Aorta (tissue), 5 donors: ENCODE measurements around the gene HRCT1. TPM values are rescaled to one million over a fixed set of nuclear protein-coding genes. Genes with fewer than 3 reads are reported as not detected.

ENCODE experiments used
- ATAC-seq: fragments of 200-7000 bp; cut with Tn5 transposase; one replicate; pipeline ENCODE4 v1.9.1; 2022; ENCODE audit warnings: moderate library complexity; ENCODE audit not compliant: low FRiP score
- DNase-seq, 2 donors: peaks; one replicate each; pipeline ENCODE4 v3.0.0-alpha.2; 2020
- H3K27ac ChIP-seq, 2 donors: one replicate each; pipeline ENCODE4 v1.5.1; 2013; ENCODE audit warnings: low read length in 2 of 2, mild to moderate bottlenecking in 2 of 2, moderate library complexity in 2 of 2, control low read depth in 1 of 2, inconsistent platforms in 1 of 2, low read depth in 1 of 2
- H3K27me3 ChIP-seq, 2 donors: one replicate each; pipeline ENCODE4 v1.6.1; 2013; ENCODE audit warnings: control low read depth in 1 of 2, low read length in 1 of 2, mild to moderate bottlenecking in 1 of 2, moderate library complexity in 1 of 2; ENCODE audit not compliant: insufficient read depth in 2 of 2, control insufficient read depth in 1 of 2
- H3K36me3 ChIP-seq, 2 donors: one replicate each; pipeline ENCODE4 v1.6.1; 2013; ENCODE audit warnings: control low read depth in 1 of 2, low read length in 1 of 2, mild to moderate bottlenecking in 1 of 2; ENCODE audit not compliant: insufficient read depth in 2 of 2, control insufficient read depth in 1 of 2
- H3K4me1 ChIP-seq, 2 donors: one replicate each; pipeline ENCODE4 v1.6.1; 2013; ENCODE audit warnings: low read length in 2 of 2, control low read depth in 1 of 2, mild to moderate bottlenecking in 1 of 2, moderate library complexity in 1 of 2; ENCODE audit not compliant: insufficient read depth in 2 of 2, control insufficient read depth in 1 of 2
- H3K4me3 ChIP-seq, 2 donors: one replicate each; pipeline ENCODE4 v1.5.1; 2013; ENCODE audit warnings: low read length in 2 of 2, control low read depth in 1 of 2, mild to moderate bottlenecking in 1 of 2
- H3K9me3 ChIP-seq: one replicate; pipeline ENCODE4 v1.6.1; 2013; ENCODE audit warnings: mild to moderate bottlenecking, low read length; ENCODE audit not compliant: control insufficient read depth
- WGBS, 2 donors: extraction: QIAGEN DNeasy Blood & Tissue Kit; methylation state at CpG; one replicate each; pipeline ENCODE4 v1.1.7; 2013; 5-methylcytosine and 5-hydroxymethylcytosine counted together
- intact Hi-C, 2 donors: fragments of 100-400 bp; cut with DNase I; formaldehyde crosslinking; loops; one replicate each; pipeline versions ENCODE4 v1.14.2 to v1.15.0; 2022
- long read RNA-seq, 2 donors: library from polyadenylated mRNA; unstranded; transcript quantifications; one replicate each; pipeline ENCODE4 v2.0.0, GENCODE V29; 2020 to 2021
- polyA plus RNA-seq, 2 donors: library from polyadenylated mRNA; stranded (reverse); fragments of 200-250 nt; gene quantifications; one replicate each; pipeline ENCODE4 v1.2.3, GENCODE V29; 2013
- total RNA-seq, 2 donors: library from RNA; stranded (reverse); fragmentation: NEBNext Ultra II Directional; extraction: Animal tissue kit (Norgen Biotek cat#: 25700); gene quantifications; one replicate each; pipeline ENCODE4 v1.2.1, GENCODE V29; 2021
- donor health status: healthy with polysubstance abuse.
- donor health status: Bipolar disorder and iron deficiency.
- donor health status: DM: no; HTN: no; CAD: no.
- donor health status: DM: no; HTN: no; CAD: no.
- donor health status: DM: yes; HTN: yes; CAD: no.

Gene HRCT1
- total RNA-seq (10 to 100 TPM; 14.2 to 23.1 TPM), polyA plus RNA-seq (10 to 100 TPM; 17.4 to 25.7 TPM)
- long read RNA-seq, donor 1, result 0 reads
- long read RNA-seq, donor 2, transcript HRCT1-201 (1 exons, 950 nt), result major isoform, 5 of 5 reads
- long read RNA-seq, donor 2, partial matches to known transcripts, result 0 of 5 reads
- long read RNA-seq, donor 2, other reads (novel, unspliced or antisense), result 0 of 5 reads

DNA sequence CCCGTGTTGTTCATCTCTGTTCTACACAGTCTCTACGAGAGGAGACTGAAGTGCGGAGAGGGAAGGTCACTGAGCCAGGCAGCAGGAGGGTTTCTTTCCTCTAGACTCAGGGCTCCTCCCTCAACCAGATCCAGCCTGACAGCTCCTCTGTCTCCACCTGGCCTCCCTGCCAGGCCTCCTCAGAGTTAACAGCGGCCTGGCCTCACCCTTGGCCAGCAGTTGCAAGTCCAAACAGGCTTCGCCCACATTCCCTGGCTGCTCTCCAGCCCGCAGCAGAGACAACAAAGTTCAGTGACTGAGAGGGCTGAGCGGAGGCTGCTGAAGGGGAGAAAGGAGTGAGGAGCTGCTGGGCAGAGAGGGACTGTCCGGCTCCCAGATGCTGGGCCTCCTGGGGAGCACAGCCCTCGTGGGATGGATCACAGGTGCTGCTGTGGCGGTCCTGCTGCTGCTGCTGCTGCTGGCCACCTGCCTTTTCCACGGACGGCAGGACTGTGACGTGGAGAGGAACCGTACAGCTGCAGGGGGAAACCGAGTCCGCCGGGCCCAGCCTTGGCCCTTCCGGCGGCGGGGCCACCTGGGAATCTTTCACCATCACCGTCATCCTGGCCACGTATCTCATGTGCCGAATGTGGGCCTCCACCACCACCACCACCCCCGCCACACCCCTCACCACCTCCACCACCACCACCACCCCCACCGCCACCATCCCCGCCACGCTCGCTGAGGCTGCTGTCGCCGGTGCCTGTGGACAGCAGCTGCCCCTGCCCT lies at the start of gene HRCT1:
Gene HRCT1, plus strand, starts transcription at position 291 of the 768 bp plus-strand sequence. Its CDS starts 86 bp downstream, at position 377.
- Histone ChIP-seq H3K27ac (peak within 1 kb of the TSS; percentile 88 to 95), H3K4me3 (no peak within 1 kb of the TSS), H3K9me3 (no peaks in the 10 kb centered on the region), H3K27me3 (no peaks in the 10 kb centered on the region), H3K36me3 (no peaks in the 10 kb centered on the region), H3K4me1 (peaks cover 0 to 12% of the 10 kb centered on the region in 2 donors)
- 33 to 35% methylated on average over 24 to 30 of the region's 30 CpGs for whole genome bisulfite sequencing, 2 donors
- intact Hi-C loops, result loop anchor here (2.0 kb wide), 1 partner anchor 39 kb away; no protein-coding TSS in a partner anchor
- ATAC-seq (peak; percentile 74), DNase-seq (peak; percentile 96 to 97)

DNA sequence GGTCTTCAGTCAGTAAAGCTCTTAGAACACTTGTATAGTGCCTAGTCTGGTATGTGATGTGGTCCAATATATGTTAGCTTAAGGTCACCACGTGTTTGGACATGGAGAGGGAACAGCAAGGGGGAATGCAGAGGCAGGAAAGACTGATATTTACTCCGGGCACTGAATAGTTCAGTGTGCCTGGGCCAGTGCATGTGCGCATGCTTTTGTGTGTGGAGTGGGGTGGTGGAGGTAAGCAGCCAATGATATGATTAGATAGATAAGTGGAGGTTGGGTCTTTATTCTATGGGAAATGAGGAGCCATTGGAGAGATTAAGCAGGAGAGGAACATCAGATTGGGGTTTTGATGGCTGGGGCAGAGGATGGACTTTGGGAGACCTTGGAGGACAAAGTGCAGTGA lies 49.8 kb upstream of the HRCT1 start:
- 75 to 76% methylated on average over 3 of the region's 3 CpGs for WGBS, 2 donors

DNA sequence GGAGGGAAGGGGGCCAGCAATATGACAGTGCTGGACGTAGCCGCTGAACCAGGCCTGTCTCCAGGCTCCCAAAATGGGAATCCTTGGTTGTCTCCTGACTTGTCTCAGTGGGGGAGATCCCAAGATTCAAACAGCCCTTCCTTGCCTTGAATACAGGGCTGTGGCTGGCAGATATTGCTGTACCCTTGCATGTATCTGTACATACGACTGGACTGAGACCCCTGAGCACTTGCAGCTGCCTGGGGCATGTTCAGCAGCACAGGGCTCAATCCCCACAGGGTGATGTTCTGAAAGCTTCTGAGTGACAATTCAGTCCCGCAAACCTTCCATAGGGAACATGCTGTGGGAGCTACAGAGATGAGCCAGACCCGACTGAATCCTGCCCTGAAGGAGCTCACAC lies 49.1 kb upstream of the HRCT1 start:
- Histone ChIP-seq H3K27ac (no peak overlapping the region), H3K36me3 (peaks cover 0 to 1% of the 10 kb centered on the region in 2 donors), H3K4me1 (no peaks in the 10 kb centered on the region), H3K9me3 (no peaks in the 10 kb centered on the region), H3K27me3 (no peaks in the 10 kb centered on the region), H3K4me3 (no peak overlapping the region)
- DNase-seq, result no peak
- WGBS, 2 donors, result 84 to 85% methylated on average over 5 of the region's 5 CpGs
- intact Hi-C loops, result no loop called here
- no peak for ATAC-seq

More for the DNA sequence above, 49.8 kb upstream of the HRCT1 start:
- H3K4me3 ChIP-seq, result no peak overlapping the region
- no peaks in the 10 kb centered on the region for H3K27me3 ChIP-seq
- no peak overlapping the region for H3K27ac ChIP-seq
- H3K36me3 ChIP-seq, result peaks cover 0 to 1% of the 10 kb centered on the region in 2 donors
- intact Hi-C loops, result no loop called here
- H3K9me3 ChIP-seq, result no peaks in the 10 kb centered on the region
- DNase-seq (no peak), ATAC-seq (no peak)
- H3K4me1 ChIP-seq, result no peaks in the 10 kb centered on the region

DNA sequence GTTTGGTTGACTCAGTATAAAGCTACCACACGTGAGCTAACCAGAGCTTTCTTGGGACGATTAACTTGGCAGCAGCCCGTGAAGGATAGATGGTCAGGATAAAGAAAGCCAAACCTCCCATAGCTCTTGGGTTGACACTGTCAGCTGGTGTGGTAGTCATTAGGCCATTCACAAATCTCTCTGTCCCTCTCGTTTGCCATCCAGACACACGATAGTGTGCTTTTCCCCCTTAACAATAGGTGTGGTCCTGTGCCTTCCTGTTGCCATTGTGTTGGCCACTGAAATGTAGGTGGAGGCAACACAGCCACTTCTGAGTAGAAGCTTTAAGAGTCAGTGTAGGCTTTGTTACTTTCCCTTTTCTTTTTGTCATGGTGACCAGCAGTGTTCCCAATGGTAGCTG lies 47.5 kb upstream of the HRCT1 start:
- no peaks in the 10 kb centered on the region for H3K4me1 ChIP-seq
- no peaks in the 10 kb centered on the region for H3K36me3 ChIP-seq
- intact Hi-C loops, result no loop called here
- ATAC-seq, result no peak
- no peaks in the 10 kb centered on the region for H3K9me3 ChIP-seq
- H3K4me3 ChIP-seq, result no peak overlapping the region
- H3K27me3 ChIP-seq, result no peaks in the 10 kb centered on the region
- H3K27ac ChIP-seq, result no peak overlapping the region
- WGBS, 2 donors, result 66 to 78% methylated on average over 5 of the region's 5 CpGs
- DNase-seq, result no peak

DNA sequence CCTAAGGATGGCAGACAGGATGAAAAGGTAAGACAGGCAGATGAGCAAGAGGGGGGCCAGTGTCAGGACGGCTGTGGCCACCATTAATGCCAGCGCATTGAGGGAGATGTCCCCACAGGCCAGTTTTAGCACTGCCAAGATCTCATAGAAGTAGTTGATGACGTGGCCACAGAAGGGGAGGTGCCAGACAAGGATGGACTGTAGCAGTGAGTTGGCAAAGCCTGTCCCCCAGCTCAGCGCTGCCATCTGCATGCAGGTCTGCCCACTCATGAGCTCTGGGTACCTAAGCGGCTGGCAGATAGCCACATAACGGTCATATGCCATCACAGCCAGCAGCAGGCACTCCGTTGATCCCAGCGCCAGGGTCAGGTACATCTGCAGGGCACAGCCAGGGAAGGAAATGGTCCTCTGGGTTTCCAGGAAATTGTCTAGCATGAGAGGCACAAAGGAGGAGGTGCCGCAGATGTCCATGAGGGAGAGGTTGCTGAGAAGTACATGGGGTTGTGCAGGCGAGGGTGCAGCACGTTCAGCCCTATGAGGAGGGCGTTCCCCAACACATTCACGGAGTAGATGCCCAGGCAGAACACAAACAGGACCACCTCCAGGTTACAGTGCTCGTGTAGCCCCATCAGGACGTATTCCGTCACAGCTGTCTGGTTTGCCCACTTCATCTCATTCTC lies 46.6 kb upstream of the HRCT1 start:
- Histone ChIP-seq H3K4me1 (no peaks in the 10 kb centered on the region), H3K4me3 (no peak overlapping the region), H3K27me3 (no peaks in the 10 kb centered on the region), H3K27ac (no peak overlapping the region), H3K36me3 (no peaks in the 10 kb centered on the region), H3K9me3 (no peaks in the 10 kb centered on the region)
- intact Hi-C loops, result no loop called here
- DNase-seq (no peak), ATAC-seq (no peak)
- WGBS, 2 donors, result 45 to 53% methylated on average over 16 of the region's 16 CpGs

DNA sequence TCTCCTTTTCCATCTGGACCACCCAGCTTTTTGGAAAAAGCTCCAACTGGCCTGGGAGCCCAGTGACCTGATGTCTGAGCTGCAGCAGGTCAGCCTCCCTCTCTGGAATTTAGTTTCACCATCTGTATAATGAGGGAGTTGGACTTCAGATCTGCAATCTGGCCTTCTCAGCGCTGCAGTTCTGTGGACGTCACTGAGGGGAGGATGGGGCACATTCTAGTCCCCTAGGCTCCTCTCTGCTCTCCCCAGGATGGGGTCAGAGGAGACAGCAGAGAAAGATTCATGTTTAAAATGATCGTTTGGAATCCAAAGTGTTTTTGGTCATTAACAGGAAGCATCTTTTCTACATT lies 46.0 kb upstream of the HRCT1 start:
- intact Hi-C loops, result no loop called here
- no peaks in the 10 kb centered on the region for H3K27me3 ChIP-seq
- H3K4me3 ChIP-seq, result no peak overlapping the region
- DNase-seq, result no peak
- no peaks in the 10 kb centered on the region for H3K36me3 ChIP-seq
- 37 to 52% methylated on average over 3 of the region's 3 CpGs for WGBS, 2 donors
- H3K4me1 ChIP-seq, result no peaks in the 10 kb centered on the region
- H3K27ac ChIP-seq, result no peak overlapping the region
- ATAC-seq, result no peak
- no peaks in the 10 kb centered on the region for H3K9me3 ChIP-seq

DNA sequence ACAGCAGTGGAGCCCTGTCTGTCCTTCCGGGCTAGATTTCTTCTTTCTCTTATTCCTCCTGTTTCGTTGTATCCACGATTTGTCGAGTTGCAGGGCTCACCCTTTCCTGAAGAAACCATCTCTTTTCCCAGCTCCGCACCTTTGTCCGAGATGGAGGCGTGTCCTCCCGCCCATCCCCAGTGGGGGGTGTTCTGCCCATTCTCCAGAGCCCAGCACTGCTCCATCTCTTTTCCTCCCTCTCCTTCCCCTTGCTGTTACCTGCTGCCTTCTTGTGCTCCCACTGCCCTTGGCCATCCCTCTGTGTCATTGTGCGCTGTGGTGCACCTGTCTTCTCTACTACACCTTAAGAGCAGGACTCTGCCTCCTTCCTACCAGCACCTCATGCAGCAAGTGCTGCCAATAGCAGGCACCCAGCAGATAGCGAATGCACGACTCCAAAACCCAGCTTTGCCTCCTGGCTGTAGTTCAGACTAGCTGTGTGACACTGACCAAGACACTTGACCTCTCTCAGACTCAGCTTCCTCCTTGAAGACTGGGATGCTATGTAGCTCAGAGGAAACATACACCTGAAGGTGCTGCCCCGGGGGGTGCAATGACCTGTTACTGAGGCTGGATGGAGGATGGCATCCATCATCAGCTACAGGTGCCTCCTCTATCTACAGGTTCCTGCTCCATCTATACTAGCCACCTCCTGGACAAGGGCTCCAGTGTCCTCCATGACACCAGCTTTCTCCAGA lies 44.7 kb upstream of the HRCT1 start:
- Histone ChIP-seq H3K4me1 (no peaks in the 10 kb centered on the region), H3K36me3 (no peaks in the 10 kb centered on the region), H3K9me3 (no peaks in the 10 kb centered on the region), H3K4me3 (no peak overlapping the region), H3K27me3 (no peaks in the 10 kb centered on the region), H3K27ac (no peak overlapping the region)
- ATAC-seq (no peak), DNase-seq (no peak)
- intact Hi-C loops, result no loop called here
- 62% methylated on average over 12 of the region's 12 CpGs for WGBS, 2 donors

DNA sequence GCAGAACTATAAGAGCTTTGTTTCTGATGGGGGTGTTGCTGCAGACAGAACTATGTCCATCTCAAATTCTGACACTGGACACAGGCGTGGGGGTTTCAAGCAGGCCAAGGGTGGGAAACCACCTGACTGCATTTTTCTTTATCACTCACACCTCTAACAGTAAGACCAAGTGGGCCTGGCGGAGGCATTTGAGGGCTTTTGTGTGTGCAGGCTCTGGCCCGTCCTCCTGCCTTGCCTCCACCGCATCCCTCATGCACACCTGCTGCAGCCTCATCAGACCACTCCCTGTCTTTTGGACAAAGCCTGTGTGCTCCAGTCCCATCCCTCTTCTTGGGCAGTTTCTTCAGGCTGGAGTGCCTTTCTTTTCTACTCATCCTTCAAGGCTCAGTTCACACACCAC lies 43.7 kb upstream of the HRCT1 start:
- H3K27me3 ChIP-seq, result no peaks in the 10 kb centered on the region
- H3K4me1 ChIP-seq, result no peaks in the 10 kb centered on the region
- no peaks in the 10 kb centered on the region for H3K9me3 ChIP-seq
- ATAC-seq (peak; percentile 7), DNase-seq (no peak)
- 88 to 92% methylated on average over 4 of the region's 4 CpGs for WGBS, 2 donors
- H3K4me3 ChIP-seq, result no peak overlapping the region
- intact Hi-C loops, result no loop called here
- H3K27ac ChIP-seq, result no peak overlapping the region
- no peaks in the 10 kb centered on the region for H3K36me3 ChIP-seq
